Fibroblast of lung (primary cell): ENCODE results near the gene TRMT61A. TPM values are rescaled to one million over a fixed set of nuclear protein-coding genes. Genes with fewer than 3 reads are reported as not detected.

Experiments used
- DNase-seq, 2 donors: peaks; one replicate each; pipeline versions ENCODE4 v3.0.0 to v3.0.0-alpha.2; 2010; ENCODE audit warnings: low read depth in 2 of 2
- H2AFZ ChIP-seq: 2 replicates; pipeline ENCODE4 v1.5.1; 2012; ENCODE audit warnings: low read length, control low read depth, inconsistent platforms
- H3K27ac ChIP-seq: 2 replicates; pipeline ENCODE4 v1.5.1; 2011; ENCODE audit warnings: low read length, control low read depth; ENCODE audit not compliant: insufficient read depth
- H3K27me3 ChIP-seq: 2 replicates; pipeline ENCODE4 v1.5.1; 2011; ENCODE audit warnings: mild to moderate bottlenecking, low read length; ENCODE audit not compliant: control insufficient read depth, insufficient read depth
- H3K36me3 ChIP-seq: 2 replicates; pipeline ENCODE4 v1.5.1; 2011; ENCODE audit warnings: low read length; ENCODE audit not compliant: control insufficient read depth, insufficient read depth
- H3K4me1 ChIP-seq: 2 replicates; pipeline ENCODE4 v1.5.1; 2011; ENCODE audit warnings: low read length; ENCODE audit not compliant: control insufficient read depth, insufficient read depth; ENCODE audit errors: extremely low read depth
- H3K4me2 ChIP-seq: 2 replicates; pipeline ENCODE4 v1.5.1; 2011; ENCODE audit warnings: low read length, control low read depth; ENCODE audit not compliant: insufficient read depth; ENCODE audit errors: extremely low read depth
- H3K4me3 ChIP-seq, 4 experiments: fragments of 200-600 bp in 1 of 4; sonication (generic) in 1 of 4; replicated peaks in 1 of 4; 2 replicates each; pipeline ENCODE4 v1.5.1; 2011 to 2016; ENCODE audit warnings: low read length in 4 of 4, low read depth in 3 of 4, mild to moderate bottlenecking in 3 of 4, control low read depth in 2 of 4, inconsistent platforms in 1 of 4, mixed read lengths in 1 of 4; ENCODE audit not compliant: insufficient read depth in 1 of 4; ENCODE audit errors: control extremely low read depth in 1 of 4
- H3K79me2 ChIP-seq: 2 replicates; pipeline ENCODE4 v1.5.1; 2012; ENCODE audit warnings: mild to moderate bottlenecking, low read length, inconsistent platforms; ENCODE audit not compliant: control insufficient read depth, insufficient read depth
- H3K9ac ChIP-seq: 2 replicates; pipeline ENCODE4 v1.5.1; 2011; ENCODE audit warnings: mild to moderate bottlenecking, low read length, control low read depth; ENCODE audit not compliant: insufficient read depth
- H3K9me3 ChIP-seq: 2 replicates; pipeline ENCODE4 v1.5.1; 2012; ENCODE audit warnings: low read depth, low read length; ENCODE audit not compliant: control insufficient read depth, insufficient read depth
- H4K20me1 ChIP-seq: 2 replicates; pipeline ENCODE4 v1.5.1; 2011; ENCODE audit warnings: low read length; ENCODE audit not compliant: control insufficient read depth, insufficient read depth; ENCODE audit errors: extremely low read depth
- EZH2 ChIP-seq: IDR thresholded peaks from 2 replicates; pipeline ENCODE4 v1.5.1; 2012; ENCODE audit warnings: low read length, control low read depth, mild to moderate bottlenecking; ENCODE audit errors: missing control alignments
- polyA plus RNA-seq, 2 donors: library from polyadenylated mRNA; depleted of rRNA in 1 of 2; stranded (reverse) in 1 of 2; unstranded in 1 of 2; fragments of >200 nt; gene quantifications; 2 replicates each; pipeline ENCODE4 v1.2.1, GENCODE V29; 2011 to 2012; ENCODE audit warnings: missing spikeins in 1 of 2
- total RNA-seq: library from RNA; depleted of rRNA; stranded (reverse); fragments of >200 nt; gene quantifications from 2 replicates; pipeline ENCODE4 v1.2.1, GENCODE V29; 2014
- TF ChIP-seq, protein P1 (sequence below), 2 donors: IDR thresholded peaks in 1 of 2; conservative IDR thresholded peaks in 1 of 2; 1 replicate in 1 of 2; 2 replicates in 1 of 2; pipeline ENCODE4 v1.5.1; 2011 to 2012; ENCODE audit warnings: low read length in 2 of 2, control low read depth in 1 of 2, inconsistent platforms in 1 of 2, low read depth in 1 of 2, mild to moderate bottlenecking in 1 of 2

TRMT61A gene
- total and polyA plus RNA-seq, 2 donors (not counting 1 experiment from before 2014, with no cell fraction given) = 4.2 to 10.6 TPM

DNA sequence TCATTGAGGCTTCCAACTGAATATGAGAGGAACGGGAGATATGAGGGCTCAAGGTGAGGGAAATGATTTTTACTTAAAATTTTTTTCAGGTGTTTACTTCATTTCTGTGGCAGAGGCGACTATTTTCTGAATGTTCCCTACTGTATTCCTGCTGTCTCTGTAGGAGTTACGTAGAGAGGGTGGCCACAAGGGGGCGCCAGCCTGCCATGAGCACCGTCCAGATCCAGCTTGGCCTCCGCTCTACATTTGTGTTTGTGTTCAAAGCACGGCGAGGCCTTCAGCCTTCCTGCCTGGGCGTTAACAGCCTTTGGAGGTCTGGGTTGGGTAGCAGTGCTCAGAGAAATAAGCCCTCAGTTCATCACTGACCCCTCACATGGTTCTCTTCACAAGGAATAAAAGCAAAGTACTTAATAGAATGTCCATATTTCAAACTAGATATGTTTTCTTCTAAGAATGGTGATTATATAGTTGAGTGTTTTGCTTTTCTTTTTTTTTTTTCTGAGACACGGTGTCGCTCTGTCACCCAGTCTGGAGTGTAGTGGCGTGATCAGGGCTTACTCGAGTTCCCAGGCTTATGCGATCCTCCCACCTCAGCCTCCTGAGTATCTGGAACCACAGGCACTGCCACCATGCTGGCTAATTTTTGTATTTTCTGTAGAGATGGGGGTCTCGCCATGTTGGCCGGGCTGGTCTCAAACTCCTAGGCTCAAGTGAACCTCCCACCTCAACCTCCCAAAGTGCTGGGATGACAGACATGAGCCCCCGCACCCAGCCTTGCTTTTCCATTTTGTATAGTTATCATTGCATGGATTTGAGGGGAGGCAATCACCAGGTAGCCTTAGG, 28.6 kb upstream of the TRMT61A start:
- no peak overlapping the region for H3K27ac ChIP-seq
- no peaks in the 10 kb centered on the region for H3K27me3 ChIP-seq
- no peaks in the 10 kb centered on the region for H3K4me1 ChIP-seq
- no peaks in the 10 kb centered on the region for H3K9me3 ChIP-seq
- H3K36me3 ChIP-seq = peaks cover 36% of the 10 kb centered on the region
- H2AFZ ChIP-seq = no peak overlapping the region
- no peak for TF ChIP-seq EZH2
- TF ChIP-seq, protein P1, sequence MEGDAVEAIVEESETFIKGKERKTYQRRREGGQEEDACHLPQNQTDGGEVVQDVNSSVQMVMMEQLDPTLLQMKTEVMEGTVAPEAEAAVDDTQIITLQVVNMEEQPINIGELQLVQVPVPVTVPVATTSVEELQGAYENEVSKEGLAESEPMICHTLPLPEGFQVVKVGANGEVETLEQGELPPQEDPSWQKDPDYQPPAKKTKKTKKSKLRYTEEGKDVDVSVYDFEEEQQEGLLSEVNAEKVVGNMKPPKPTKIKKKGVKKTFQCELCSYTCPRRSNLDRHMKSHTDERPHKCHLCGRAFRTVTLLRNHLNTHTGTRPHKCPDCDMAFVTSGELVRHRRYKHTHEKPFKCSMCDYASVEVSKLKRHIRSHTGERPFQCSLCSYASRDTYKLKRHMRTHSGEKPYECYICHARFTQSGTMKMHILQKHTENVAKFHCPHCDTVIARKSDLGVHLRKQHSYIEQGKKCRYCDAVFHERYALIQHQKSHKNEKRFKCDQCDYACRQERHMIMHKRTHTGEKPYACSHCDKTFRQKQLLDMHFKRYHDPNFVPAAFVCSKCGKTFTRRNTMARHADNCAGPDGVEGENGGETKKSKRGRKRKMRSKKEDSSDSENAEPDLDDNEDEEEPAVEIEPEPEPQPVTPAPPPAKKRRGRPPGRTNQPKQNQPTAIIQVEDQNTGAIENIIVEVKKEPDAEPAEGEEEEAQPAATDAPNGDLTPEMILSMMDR (conservative IDR thresholded peaks at IDR 0.05 in 1 of 2, IDR thresholded peaks at IDR 0.05 in 1 of 2; ENCODE audit: low read depth in 1 of 2, low read length in 2 of 2) = peak; percentile 89 to 91
- peaks cover 12% of the 10 kb centered on the region for H3K79me2 ChIP-seq
- H4K20me1 ChIP-seq = no peaks in the 10 kb centered on the region
- peak; percentile 69 to 89 for DNase-seq
- no peak overlapping the region for H3K9ac ChIP-seq
- H3K4me2 ChIP-seq = no peak overlapping the region
- no peak overlapping the region for H3K4me3 ChIP-seq

DNA sequence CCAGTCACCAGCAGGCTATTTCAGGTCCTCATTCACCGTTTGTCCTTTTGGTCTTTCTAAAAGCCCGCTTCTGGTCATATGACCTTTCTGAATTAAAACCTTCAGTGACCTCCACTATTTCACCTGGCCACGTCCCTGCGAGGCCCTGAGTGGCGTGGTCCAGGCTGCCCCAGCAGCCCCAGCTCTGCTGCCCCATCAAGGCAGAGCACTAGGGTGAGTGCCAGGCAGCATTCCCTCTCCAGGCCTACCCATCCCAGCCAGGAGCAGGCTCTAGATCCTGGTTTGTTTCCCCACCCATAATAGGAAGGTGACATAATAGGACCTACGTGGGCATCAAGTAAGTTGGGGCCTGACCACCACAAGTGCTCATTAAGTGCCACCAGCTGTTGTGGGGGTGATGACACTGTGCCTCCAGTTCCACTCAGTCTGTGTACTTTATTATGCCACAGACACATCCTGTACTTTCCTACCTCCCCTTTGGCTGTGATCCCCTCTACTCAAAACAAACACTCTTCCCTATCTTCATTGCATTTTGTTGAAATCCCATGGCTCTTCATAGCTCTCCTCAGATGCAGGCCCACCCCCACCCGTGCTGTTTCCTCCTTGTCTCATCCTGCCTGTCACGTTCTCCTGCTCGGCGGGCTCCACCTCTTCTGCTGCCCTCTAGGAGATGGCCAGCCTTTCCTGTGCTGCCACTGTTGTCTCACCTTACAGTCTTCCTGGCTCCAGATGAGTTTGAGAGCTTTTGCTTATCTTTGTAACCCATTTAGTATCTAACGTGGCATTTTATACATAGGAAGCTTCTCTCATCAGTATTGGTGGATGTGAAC, 27.7 kb upstream of the TRMT61A start:
- TF ChIP-seq, protein P1 (conservative IDR thresholded peaks at IDR 0.05 in 1 of 2, IDR thresholded peaks at IDR 0.05 in 1 of 2; ENCODE audit: low read depth in 1 of 2, low read length in 2 of 2) = no peak
- TF ChIP-seq EZH2 = no peak
- DNase-seq = no peak
- no peaks in the 10 kb centered on the region for H3K27me3 ChIP-seq
- H3K36me3 ChIP-seq = peaks cover 35% of the 10 kb centered on the region
- no peaks in the 10 kb centered on the region for H3K4me1 ChIP-seq
- peaks cover 10% of the 10 kb centered on the region for H3K79me2 ChIP-seq
- H3K27ac ChIP-seq = no peak overlapping the region
- no peak overlapping the region for H2AFZ ChIP-seq
- no peaks in the 10 kb centered on the region for H4K20me1 ChIP-seq
- no peak overlapping the region for H3K9ac ChIP-seq
- no peak overlapping the region for H3K4me2 ChIP-seq
- no peaks in the 10 kb centered on the region for H3K9me3 ChIP-seq
- no peak overlapping the region for H3K4me3 ChIP-seq

DNA sequence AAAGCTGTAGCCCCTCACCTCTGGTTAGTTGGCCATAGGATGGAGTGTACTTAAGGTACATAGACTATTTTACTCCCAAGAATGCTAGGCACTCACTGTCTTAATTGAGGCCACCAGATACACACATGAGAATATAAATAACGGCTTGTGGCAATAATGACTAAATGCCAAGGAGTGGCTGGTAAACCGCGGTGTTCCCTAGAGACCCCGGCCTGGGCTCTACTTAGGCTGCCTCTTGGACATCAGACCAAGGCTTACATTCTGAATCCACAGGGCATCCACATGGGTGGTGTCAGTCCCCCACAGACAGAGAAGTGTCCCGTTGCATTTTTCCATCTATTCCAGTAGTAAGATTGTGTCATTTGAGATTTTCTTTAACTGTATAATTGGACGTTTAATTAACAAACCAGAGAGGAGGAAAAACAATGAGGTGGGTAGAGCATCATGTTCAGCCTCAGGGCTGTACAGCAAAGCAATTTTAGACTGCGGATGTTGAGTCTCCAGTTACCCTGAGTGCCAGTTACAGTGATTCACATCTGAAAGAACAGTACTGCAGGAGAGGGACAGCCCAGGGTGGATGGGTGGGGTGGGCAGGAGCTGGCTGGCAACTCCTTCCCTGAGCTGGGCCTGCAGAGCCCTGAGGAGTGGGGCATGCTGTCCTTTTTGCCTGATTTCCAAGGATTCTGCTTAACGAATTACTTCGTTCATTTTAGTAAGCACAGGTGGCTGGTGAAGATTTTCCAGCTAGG, 26.9 kb upstream of the TRMT61A start:
- H4K20me1 ChIP-seq = no peaks in the 10 kb centered on the region
- no peak overlapping the region for H3K4me2 ChIP-seq
- TF ChIP-seq, protein P1 (conservative IDR thresholded peaks at IDR 0.05 in 1 of 2, IDR thresholded peaks at IDR 0.05 in 1 of 2; ENCODE audit: low read depth in 1 of 2, low read length in 2 of 2) = no peak
- no peak for TF ChIP-seq EZH2
- H3K4me1 ChIP-seq = no peaks in the 10 kb centered on the region
- no peaks in the 10 kb centered on the region for H3K9me3 ChIP-seq
- H3K79me2 ChIP-seq = peaks cover 10% of the 10 kb centered on the region
- no peaks in the 10 kb centered on the region for H3K27me3 ChIP-seq
- no peak overlapping the region for H2AFZ ChIP-seq
- no peak overlapping the region for H3K9ac ChIP-seq
- no peak overlapping the region for H3K4me3 ChIP-seq
- peaks cover 35% of the 10 kb centered on the region for H3K36me3 ChIP-seq
- no peak for DNase-seq
- no peak overlapping the region for H3K27ac ChIP-seq
